ENCODE data around the gene ZNF12. TPM values are rescaled to one million over a fixed set of nuclear protein-coding genes. Genes with fewer than 3 reads are reported as not detected.

The ZNF12 gene
- total RNA-seq (2022; extraction: Qiagen RNA extraction; ENCODE audit: low read depth), result 9.4 to 13.2 TPM (median 10.7 TPM) in 5 replicates

GRCh38 chr7:6706666-6707407 lies at the start of gene ZNF12:
ZNF12 (minus strand) TSS chr7:6706947; CDS start chr7:6705173, 1,774 bp downstream.

DNA sequence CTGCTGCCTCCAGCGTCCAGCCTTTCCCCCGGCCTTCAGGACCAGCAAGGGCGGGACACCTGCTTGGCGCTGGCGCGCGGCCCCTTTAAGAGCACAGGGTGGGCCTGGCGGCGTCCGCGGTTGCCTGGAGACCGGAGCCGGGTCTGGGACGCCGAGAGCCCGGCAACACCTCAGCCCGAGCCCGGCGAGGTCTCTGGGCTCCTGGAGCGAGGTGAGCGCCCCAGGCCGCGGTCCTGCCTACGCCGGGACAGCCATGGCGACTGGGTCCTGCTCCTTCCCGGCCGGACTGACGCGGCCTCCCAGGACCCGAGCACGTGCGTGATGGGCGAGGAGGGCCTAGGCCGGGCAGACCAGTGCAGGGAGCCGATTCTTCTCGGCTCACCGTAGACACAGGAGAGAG lies 47.2 kb upstream of the ZNF12 start, which contains the start of gene RSPH10B2:
Gene RSPH10B2 (plus strand): TSS at position 140 of the 400 bp plus-strand sequence. CDS start 3,575 bp downstream, outside the sequence.

Other genes starting within 250 kb of the ZNF12 start
- gene KDELR2, start 222.8 kb downstream of the ZNF12 start, total RNA-seq (2022; extraction: Qiagen RNA extraction; ENCODE audit: low read depth), result 108 to 166 TPM (median 147 TPM) in 5 replicates
- gene GRID2IP, start 155.5 kb downstream of the ZNF12 start, total RNA-seq (2022; extraction: Qiagen RNA extraction; ENCODE audit: low read depth), result 0.02 to 0.05 TPM in 2 of 5 replicates, not detected in the others
- gene ZDHHC4, start 129.5 kb downstream of the ZNF12 start, total RNA-seq (2022; extraction: Qiagen RNA extraction; ENCODE audit: low read depth), result 47.8 to 51.5 TPM (median 49.9 TPM) in 5 replicates
- gene INTS15, start 116.9 kb downstream of the ZNF12 start, total RNA-seq (2022; extraction: Qiagen RNA extraction; ENCODE audit: low read depth), result 22.3 to 28.1 TPM (median 26.0 TPM) in 5 replicates
- 1.9 to 3.0 TPM (median 2.3 TPM) in 5 replicates for gene ZNF853, start 91.3 kb downstream of the ZNF12 start, total RNA-seq (2022; extraction: Qiagen RNA extraction; ENCODE audit: low read depth)
- 12.9 to 15.2 TPM (median 13.1 TPM) in 5 replicates for gene ZNF316, start 69.6 kb downstream of the ZNF12 start, total RNA-seq (2022; extraction: Qiagen RNA extraction; ENCODE audit: low read depth)
- gene RSPH10B2, start 47.2 kb upstream of the ZNF12 start, total RNA-seq (2022; extraction: Qiagen RNA extraction; ENCODE audit: low read depth), result 0.28 to 0.32 TPM in 2 of 5 replicates, not detected in the others
- 18.3 to 26.4 TPM (median 25.2 TPM) in 5 replicates for gene CCZ1B, start 119.3 kb upstream of the ZNF12 start, total RNA-seq (2022; extraction: Qiagen RNA extraction; ENCODE audit: low read depth)

Measured in A549 treated with DMSO at 1 μM for 4 hours (cell line).